Bronchial epithelial cell (primary cell): ENCODE measurements around the gene SLC25A10. TPM values are rescaled to one million over a fixed set of nuclear protein-coding genes. Genes with fewer than 3 reads are reported as not detected.

ENCODE experiments used
- DNase-seq: peaks from one replicate; pipeline ENCODE4 v3.0.0-alpha.2; 2010; ENCODE audit warnings: low read depth
- FAIRE-seq: peaks from 2 replicates; lab custom pipeline; 2011; peaks lifted over from hg19 to GRCh38; lab: Jason Lieb, UNC
- H3K27me3 ChIP-seq: 2 replicates; pipeline ENCODE4 v1.5.1; 2011; ENCODE audit warnings: low read length; ENCODE audit not compliant: control insufficient read depth, insufficient read depth
- H3K36me3 ChIP-seq: 2 replicates; pipeline ENCODE4 v1.5.1; 2011; ENCODE audit warnings: low read length; ENCODE audit not compliant: control insufficient read depth, insufficient read depth
- H3K4me3 ChIP-seq: 2 replicates; pipeline ENCODE4 v1.5.1; 2011; ENCODE audit warnings: mild to moderate bottlenecking, low read depth, low read length, control low read depth
- CTCF ChIP-seq: IDR thresholded peaks from 2 replicates; pipeline ENCODE4 v1.5.1; 2011; ENCODE audit warnings: mild to moderate bottlenecking, moderate library complexity, low read length, control low read depth, inconsistent platforms; ENCODE audit not compliant: insufficient read depth, severe bottlenecking
- total RNA-seq: library from RNA; depleted of rRNA; stranded (reverse); fragments of >200 nt; gene quantifications from 2 replicates; pipeline ENCODE4 v1.2.1, GENCODE V29; 2014

Gene SLC25A10, protein sequence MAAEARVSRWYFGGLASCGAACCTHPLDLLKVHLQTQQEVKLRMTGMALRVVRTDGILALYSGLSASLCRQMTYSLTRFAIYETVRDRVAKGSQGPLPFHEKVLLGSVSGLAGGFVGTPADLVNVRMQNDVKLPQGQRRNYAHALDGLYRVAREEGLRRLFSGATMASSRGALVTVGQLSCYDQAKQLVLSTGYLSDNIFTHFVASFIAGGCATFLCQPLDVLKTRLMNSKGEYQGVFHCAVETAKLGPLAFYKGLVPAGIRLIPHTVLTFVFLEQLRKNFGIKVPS
- total RNA-seq, result 20.3 and 21.1 TPM in 2 replicates

DNA sequence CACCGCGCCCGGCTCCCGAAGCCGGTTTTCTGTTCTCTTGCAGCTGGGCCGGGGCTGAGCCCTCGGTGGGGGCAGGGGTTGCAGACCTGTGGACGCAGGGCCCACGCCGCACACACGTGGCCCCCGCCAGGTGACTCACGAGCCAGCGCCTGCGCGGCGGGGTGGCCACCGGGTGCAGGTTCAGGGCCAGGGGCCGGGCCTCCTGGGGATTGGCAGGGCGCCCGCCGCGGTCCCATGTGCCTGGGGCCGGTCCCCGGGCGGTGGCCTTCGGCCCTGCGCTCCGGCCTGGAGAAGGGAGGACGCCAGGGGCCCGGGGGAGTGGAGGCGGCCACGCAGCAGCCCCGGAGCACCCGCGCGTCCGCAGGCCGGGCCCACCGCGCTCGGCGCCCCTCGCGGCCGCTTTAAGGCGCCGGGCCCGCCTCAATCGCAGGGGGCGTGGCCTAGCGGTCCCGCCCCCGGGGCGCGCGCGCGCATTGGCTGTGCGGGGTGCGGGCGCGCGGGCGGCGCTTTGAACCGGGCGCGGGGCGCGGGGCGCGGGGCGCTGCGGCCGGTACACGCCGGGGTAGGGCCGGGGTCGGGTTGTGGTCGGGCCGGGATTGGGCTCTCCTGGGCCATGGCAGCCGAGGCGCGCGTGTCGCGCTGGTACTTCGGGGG lies at the start of gene SLC25A10:
SLC25A10 (plus strand) TSS at position 471 of the 654 bp plus-strand sequence; CDS start at position 614, 143 bp downstream.
- H3K36me3 ChIP-seq, result peaks cover 10% of the 10 kb centered on the region
- no peaks in the 10 kb centered on the region for H3K27me3 ChIP-seq
- FAIRE-seq (no peak), DNase-seq (peak; percentile 67)
- peak within 1 kb of the TSS; percentile 62 for H3K4me3 ChIP-seq
- no peak for TF ChIP-seq CTCF

GRCh38 chr17:81664051-81664470 lies 48.0 kb upstream of the SLC25A10 start:
- FAIRE-seq, result no peak
- no peak overlapping the region for H3K4me3 ChIP-seq
- DNase-seq, result peak; percentile 20
- peaks cover 7% of the 10 kb centered on the region for H3K36me3 ChIP-seq
- no peaks in the 10 kb centered on the region for H3K27me3 ChIP-seq
- TF ChIP-seq CTCF, result no peak

DNA sequence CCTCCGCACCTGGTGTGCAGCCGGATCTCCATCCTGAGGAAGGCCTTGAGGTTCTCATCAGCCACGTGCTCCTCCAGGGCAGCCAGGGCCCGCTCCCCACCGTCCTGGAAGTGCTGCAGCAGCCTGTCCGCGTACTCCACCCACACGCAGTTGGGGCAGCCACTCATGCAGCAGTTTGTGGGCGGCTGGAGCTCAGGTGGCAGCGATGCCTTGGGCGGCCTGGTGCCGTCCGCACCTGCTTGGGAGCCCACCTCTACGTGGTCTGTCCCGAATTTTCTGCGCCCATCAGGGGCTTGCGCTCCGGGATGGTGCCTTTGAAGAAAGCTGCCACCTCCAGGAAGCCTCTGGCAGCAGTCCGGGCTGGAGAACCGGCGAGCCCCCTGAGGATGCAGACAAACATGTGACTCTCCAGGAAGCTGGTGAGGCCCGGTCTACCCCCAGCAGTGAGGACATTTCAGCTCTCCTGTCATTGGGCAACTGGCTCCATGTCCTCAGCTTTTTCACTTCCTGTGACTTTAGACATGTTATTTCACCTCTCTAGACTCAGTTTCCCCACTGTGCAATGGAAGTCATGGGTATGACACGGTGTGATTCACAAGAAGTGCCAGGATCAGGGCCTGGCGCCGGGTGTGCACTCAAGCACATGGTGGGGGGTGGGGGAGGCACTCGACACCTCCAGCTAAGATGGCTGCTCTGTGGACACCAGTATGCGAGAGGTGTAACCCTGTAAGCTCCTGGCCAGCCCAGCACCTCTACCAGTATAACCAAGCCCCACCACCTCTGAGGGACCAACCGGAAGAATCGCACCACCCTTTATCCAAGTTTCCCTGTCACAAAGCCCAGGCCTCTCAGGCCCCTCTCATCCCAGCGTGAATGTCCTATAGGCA lies 46.6 kb upstream of the SLC25A10 start:
- H3K27me3 ChIP-seq, result no peaks in the 10 kb centered on the region
- no peak for FAIRE-seq

DNA sequence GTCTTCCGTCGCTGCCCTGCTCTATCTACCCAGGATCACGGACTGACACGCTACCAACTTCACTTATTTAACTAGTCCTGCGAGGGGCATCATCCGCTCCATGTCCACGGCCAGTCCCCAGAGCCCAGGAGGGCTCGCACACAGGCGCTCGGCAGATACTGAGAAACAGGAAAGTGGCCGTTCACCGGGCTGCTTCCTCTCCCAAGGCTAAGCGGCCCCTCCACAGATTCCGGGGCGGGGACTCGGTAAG lies 46.1 kb upstream of the SLC25A10 start:
- no peak for TF ChIP-seq CTCF
- FAIRE-seq, result no peak
- H3K36me3 ChIP-seq, result peaks cover 19% of the 10 kb centered on the region

More for the DNA sequence above, 46.6 kb upstream of the SLC25A10 start:
- Histone ChIP-seq H3K36me3 (peaks cover 16% of the 10 kb centered on the region), H3K4me3 (peak overlapping the region; percentile 76)
- peak; percentile 4 for DNase-seq
- no peak for TF ChIP-seq CTCF

DNA sequence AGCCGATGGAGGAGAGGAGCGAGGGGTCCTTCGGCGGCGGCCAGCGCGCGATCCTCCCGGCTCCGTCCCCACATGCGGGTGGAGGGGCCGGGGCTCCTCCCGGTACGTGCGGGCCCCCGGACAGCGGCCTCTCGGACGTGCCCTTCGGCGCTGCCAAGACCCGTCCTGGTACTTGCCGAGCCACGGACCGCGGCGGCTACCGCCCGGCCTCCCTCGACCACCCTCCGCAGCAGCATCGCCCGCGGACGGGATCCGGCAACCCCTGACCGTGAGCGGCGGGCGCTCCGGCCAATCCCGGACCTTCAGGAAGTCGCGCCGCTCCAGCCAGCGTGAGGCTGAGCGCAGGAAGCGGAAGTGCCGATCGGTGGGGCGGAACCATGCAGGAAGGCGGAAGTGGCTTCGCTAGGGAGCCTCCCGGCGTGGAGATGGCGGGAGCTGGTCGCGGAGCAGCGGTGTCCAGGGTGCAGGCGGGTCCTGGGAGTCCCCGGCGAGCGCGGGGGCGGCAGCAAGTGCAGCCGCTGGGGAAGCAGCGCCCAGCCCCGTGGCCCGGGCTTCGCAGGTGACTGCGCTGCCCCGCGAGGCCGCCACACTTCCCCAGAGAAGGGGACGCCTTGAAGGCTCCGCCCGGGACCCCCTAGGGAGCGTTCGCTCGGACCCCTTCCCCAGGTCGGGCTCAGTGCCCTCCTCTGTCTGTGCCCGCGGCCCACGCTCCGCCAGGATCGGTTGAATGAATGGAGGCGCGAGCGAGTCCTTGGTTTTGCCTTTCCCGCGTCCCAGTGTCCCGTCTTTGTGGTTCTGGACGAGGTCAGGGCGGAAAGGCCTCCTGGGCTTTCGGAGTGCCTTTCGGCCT lies 45.5 kb upstream of the SLC25A10 start, which contains the start of the genes CCDC137 and OXLD1:
CCDC137 (plus strand) TSS at position 396 of the 850 bp plus-strand sequence; CDS start at position 426, 30 bp downstream.
OXLD1 (minus strand) TSS at position 264 of the 850 bp plus-strand sequence; CDS start at position 236, 28 bp downstream.
- DNase-seq (peak; percentile 89), FAIRE-seq (no peak)
- Histone ChIP-seq H3K4me3 (peak within 1 kb of the TSS; percentile 76), H3K27me3 (no peaks in the 10 kb centered on the region), H3K36me3 (peaks cover 23% of the 10 kb centered on the region)
- TF ChIP-seq CTCF, result no peak

More for the DNA sequence above, 46.1 kb upstream of the SLC25A10 start:
- peak overlapping the region; percentile 76 for H3K4me3 ChIP-seq
- no peaks in the 10 kb centered on the region for H3K27me3 ChIP-seq
- DNase-seq, result no peak
